GM18868 (cell line): Measurements from ENCODE around the gene CD93.

Experiments
- ATAC-seq: cut with Tn5 transposase; IDR thresholded peaks from one replicate; pipeline ENCODE4 v1.9.1; 2021; ENCODE audit warnings: mild to moderate bottlenecking, moderate library complexity; ENCODE audit not compliant: unreplicated experiment

CD93 gene

DNA sequence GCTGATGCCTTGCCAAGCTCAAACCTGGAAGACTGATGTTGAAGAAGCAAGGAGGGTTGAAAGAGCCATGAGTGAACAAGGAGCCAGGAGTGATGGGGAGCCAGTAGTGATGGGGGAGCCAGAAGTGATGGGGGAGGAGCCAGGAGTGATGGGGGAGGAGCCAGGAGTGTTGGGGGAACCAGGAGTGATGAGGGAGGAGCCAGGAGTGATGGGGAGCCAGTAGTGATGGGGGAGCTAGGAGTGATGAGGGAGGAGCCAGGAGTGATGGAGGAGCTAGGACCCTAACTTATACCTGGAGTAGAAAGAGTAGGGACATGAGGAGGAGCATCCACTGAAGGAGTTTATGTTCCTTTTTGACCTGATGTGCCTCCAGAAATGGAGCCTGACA is 14.6 kb upstream of the CD93 start:
- no peak for ATAC-seq

DNA sequence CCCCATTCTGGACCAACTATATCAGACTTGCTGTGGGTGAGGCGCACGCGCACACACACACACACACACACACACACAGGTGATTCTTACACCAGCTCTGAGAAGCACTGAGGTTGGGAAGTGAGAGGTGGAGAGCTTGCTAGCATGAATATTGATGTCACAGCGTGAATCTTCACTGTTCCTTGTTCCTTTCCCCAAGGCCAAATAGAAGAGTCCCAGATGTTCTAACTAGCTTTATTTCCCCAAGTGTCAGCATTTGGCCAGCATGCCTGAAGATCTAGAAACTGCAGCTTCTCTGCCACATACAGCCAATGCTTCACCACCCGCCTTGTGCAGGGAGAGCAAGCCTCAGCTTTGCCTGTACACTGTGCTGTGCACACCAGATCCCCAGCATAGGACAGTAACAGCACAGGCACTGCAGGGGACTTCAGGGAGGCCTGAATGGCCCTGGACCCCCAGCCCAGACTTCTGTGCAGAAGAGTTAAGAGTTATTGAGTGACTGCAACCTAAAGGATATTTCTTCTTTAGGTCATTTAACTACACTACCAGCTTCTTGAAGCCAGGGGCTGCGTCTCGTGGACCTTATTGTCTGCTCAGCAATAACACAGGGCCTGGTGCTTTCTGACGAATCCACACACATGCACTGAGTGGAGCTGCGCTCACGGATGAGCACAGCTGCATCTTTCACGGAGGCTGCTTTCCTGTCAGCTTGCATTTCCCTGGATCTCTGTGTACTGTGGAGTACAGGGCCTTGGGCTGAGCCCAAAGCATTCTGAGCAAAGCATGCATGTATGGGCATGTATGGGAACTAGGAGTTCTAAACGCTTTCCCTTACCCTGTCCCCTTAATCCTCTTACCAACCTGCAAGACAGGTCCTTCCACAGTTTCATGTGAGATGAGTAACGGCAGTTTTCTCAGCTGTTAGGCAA is 13.9 kb upstream of the CD93 start:
- no peak for ATAC-seq

DNA sequence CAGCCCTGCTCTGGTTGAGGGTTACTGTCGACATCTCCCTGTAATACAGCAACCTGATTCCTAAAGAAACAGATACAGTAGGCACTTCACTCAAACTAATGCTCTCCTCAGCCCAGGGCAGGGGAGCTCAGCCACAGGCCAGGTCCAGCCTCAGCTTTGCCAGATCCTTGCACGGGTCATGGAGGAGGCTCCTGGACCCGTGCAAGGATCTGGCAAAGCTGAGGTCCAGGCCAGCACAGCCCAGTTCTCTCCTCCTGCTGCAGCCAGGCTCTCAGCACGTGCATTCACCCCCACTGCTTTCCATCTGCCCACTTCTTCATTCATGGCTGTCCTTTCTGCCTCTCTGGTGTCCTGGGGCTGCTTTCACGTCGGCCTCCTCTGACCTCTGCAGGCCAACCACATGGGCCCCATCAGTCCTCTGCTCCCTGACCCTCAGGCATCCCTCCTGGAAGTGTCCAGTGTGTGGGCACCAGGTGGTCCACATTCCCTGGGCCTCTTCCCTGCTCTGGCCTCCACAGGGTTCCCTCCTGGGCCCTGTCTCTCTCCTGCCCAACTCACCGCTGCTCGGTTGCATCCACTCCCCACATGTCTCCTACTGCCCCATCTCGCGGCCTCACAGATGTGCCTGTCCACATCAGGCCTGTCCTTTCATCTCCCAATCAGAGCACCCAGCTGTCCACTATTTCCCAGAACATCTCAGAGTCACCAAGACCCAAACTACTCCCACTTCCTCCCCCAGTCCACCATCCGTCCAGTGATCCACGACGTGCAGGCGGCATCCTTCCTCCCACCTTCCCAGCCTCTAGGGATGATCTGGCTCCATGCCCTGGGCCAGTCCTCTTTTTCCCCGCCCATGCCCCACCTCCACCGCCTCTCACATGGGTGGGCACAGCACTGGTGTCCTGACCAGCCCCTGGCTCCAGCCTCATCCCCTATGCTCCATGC is 11.8 kb upstream of the CD93 start:
- ATAC-seq = no peak

DNA sequence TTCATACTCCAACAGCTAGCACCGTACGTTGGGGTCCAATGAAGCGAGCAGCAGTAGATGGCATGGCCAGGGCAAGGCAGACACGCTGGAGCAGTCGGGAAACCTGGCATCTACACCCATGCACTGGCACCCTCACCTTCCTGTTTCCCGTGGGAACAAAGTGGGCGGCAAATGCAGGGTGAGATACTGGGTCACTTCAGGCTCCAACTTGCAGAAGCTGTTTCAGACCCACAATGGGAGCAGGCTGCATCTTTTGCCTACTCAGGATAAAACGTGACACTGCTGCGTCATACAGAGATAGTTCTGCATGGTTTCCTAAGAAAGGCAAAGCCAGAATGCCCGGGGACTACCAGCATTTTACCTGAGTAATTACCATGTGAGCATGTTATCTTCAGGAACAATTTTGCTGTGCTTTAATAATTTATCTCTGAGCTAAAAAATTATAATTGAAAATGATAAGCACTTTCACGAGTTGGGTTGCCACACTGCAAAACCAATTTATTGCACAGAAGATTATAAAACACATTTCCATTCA is 10.9 kb upstream of the CD93 start:
- ATAC-seq = no peak

DNA sequence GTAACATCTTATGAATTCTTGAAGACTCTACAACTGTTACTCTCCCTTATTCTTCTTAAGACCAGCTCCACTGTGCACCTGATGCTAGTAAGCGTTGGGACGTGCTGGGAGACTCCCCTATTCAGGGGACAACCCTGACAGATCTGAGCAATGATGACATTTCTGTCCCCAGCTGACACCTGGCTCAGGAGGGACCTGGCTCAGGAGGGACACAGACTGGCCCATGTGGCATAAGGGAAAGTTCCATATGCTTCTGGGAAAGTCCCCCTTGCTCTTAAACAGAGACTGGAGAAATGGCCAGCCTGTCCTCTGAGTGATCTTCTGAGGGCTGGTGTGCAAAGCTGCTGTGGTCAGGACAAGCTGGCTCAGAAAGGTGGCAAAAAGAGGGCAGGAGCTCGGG is 10.0 kb upstream of the CD93 start:
- ATAC-seq = no peak

DNA sequence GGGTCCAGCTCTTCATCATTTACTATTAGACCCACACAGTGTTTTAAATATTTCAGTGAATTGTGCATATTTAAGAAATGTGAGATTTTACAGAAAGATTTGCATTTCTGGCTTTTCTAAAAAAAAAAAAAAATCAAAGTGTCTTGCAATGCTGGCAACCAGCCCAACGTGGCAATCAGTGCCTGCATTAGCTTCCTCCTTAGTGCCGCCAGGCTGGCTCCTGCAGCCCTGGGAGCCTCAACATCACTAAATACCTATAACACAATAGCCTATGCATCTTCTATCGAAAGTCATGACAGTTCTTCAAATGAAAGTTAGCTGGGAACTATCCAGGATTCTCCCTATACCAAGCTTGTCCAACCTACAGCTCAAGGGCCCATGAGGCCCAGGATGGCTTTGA is 9.4 kb upstream of the CD93 start:
- ATAC-seq = no peak

DNA sequence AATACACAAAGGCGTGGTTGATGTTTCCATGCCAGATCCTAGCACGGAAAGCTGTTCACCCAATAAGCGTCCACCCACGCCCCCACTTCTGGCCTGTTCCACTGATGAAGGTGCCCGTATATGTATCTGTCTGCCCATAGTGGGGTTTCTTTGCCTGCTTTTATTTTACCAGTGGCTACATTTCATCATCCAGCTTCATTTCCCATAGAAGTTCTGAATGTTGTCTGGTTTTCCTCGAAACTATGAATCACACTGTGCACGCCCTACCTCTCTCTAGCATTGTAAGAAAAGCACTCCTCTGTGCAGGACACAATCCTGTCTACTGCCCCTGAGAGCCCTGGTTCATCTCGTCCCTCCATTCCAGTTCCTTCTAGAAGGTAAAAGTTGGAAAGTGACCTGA is 8.8 kb upstream of the CD93 start:
- ATAC-seq = no peak

DNA sequence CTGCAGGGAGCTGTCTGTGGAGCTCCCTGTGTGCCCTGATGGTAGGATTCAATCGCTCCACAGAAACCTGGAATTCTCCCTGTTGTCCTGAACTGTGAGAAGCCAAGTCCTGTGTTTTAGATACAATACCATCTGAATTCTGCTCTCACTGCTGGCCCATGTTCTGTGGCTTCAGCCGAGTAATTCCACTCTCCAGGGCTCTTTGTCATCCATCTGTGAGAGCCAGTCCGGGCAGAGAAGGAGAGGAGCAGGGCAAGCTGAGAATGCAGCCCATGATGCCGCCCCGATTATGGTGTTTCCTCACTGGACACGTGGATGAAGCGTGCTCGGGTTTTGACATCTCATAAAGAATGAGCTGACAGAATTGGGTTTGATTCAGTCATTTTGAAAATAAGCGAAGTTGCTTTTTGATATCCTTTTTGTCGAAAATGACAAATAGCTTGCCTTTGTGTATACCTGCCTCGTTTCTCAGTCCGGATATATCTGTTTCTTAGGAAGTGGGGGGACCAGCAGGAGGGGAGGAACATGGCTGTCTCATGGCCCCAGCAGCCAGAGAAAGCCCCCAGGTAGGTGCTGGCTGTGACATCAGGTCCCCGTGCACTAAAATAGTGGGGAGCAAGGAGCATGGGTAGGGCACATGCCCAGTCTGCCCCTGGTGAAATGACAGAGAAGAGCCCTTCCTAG is 8.2 kb upstream of the CD93 start:
- no peak for ATAC-seq

DNA sequence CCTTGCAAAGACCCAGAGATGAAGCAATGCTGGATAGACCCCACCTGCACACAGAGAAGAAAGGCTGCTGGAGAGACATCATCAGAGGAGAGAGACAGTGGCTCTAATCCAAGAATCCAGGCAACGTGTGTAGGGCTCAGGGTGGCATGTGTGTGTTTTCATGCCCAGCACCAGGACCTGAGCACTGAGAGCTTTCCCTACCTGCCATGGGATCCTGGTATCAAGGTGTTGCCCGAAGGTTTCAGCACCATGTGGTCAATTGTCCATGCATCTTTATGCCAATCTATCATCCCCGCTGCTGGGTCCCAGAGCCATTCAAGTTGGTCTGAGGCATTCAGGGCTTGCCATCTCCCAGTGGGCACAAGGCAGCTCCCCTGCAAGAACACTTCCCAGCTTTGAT is 7.5 kb upstream of the CD93 start:
- ATAC-seq = no peak

DNA sequence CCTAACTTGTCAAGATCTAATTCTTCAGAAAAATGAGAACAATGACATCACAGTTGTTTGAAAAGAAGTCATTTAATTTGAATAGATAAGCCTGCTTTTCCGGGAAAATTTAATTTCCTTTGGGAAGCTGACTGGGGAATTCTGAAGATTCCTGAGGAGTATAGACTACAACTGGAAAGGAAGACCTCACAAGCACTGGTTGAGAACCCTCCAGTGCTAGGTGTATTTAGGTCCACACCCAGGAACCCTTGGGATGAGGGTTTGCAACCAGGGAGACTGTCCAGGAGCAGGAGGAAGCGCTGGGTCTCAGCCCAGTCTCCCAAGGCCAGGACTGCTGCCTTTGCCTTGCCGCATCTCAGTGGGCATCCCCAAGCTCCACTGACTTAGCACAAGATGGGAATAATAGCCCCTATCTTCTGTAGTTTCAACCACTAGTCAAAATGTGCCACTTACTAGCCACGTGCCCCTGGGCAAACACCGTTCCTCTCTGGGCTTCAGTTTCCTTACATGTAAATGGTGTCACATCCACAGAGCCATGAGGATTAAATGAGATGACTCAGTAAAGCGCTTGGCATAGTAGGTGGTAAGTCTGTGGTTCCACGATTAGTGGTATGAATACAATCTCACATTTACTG is 6.9 kb upstream of the CD93 start:
- peak; percentile 37 for ATAC-seq

DNA sequence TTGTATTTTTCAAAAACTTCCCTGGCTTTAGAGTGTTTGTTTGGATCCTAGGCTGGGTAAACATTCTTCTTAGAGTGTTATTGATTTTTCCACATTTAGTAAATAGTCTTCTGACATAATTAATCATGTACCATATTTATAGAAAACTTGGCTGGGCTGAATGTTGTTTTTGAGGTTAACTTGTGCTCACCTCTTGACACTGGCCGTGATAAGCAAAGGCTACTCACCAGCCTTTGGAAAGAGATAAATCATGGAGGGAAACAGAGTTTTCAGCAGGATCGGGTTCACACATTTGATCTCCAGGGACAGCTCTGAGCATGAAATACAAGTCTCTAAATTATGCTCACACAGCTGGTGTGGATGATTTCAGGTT is 6.2 kb upstream of the CD93 start:
- ATAC-seq = no peak

DNA sequence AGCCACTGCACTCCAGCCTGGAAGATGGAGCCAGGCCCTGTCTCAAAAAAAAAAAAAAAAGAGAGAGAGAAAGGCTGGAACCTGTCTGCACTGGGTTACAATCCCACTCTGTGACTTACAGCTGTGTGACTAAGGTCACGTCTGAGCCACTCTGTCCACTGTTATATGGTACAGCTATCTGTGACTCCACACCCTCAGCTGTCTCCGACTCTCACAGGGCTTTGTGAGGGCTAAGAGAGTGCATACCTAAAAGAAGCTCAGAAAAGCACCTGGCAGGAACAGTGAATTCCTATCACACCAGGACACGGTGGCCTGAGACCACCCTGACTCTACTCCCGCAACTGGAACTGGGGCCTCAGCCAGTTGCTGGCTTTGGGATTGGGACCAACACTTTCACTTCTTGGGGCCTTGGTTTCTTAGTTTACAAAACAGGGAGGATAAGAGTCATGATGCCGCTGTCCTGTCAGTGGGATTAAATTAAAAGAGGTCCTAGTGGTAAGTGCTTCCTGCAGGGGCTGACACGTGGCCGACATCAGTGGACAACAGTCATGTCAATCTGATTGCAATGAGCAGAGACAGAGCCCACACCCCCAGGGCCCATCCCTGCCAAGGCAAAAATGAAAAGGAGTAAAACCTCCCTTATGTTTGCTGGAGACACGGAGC is 5.7 kb upstream of the CD93 start:
- no peak for ATAC-seq

DNA sequence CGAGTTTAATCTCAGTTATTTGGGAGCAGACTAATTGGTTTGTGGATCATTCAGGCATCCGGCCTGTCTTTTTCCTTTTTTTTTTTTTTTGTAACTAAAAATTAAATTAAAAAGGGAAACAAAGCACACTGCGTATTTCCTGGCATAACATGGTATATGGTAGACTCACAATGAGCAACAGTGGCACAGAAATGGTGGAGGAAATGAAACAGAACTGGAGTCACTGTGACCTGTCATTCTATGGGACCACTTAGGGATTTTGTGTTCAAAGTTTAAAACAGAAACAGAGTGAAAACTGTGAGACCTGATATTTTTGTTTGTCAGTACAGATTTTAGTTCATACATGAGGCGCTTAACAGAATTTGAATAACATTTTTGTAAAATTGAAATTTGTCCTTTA is 4.8 kb upstream of the CD93 start:
- ATAC-seq = no peak

DNA sequence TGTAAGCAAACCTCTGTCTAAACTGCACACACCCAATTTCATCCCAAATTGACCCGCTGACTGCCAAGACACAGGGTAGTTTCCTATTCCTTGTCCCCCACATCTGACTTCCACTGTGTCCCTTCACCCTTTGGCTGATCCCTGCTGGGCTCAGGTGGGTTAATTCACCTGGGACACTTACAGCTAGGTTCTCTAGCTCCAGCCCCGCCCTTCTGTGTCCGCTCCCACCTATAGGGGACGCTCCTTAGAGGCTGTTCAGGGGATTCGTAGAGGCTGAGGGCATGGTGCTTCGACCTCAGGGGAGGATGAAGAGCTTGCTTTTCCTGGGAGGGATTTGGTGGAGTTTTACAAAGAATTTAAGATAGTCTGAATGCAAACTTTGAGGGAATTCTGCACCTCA is 4.0 kb upstream of the CD93 start:
- ATAC-seq = no peak

DNA sequence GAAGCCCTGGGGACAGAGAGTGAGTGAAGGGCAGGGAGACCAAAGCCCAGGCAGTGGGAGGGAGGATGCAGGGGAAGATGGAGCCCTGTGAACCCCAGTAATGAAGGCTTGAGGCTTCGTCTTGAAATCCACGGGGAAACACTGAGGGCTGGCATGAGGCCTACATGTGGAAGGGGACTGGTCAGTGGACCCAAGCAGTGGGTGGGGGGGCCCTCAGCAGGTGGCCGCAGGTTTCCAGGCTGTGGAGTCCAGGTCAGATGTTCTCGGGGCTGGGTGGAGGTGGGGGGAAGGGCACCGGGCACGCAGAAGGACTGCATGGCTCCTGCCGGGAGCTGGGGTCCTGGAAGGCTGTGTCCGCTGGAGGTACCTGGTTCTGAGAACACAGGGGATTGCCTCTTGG is 2.7 kb upstream of the CD93 start:
- no peak for ATAC-seq

DNA sequence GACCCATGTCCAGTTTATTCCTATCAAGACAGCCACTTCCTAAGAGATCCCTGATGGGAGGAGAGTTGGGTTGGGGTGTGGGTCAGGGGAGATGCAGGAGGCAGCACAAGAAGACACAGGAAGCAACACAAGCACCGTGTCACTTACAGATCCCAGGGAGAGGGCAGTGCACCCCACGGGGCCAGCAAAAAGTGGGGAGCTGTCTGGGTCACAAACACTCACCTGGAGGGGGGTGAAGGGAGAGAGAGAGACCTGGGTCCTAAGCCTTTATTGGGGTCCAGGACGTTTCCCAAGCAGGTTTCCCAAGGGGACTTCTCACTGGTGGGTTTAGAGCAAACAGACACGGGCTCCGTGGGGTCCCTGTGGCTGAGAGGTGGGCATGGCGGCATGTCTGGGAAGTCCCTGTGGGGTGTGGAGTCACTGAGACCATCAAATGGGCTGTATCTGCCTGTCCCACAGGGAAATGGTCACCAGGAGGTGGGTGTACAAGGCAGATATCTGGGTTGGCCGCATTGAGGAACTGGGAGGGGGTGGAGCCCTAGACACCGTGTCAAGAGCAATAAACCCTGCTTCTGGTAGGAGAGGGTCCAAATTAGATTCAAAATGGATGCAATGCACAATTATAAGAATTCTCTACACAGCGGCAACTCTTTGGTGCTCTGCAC is 1.6 kb upstream of the CD93 start:
- ATAC-seq = peak; percentile 54

DNA sequence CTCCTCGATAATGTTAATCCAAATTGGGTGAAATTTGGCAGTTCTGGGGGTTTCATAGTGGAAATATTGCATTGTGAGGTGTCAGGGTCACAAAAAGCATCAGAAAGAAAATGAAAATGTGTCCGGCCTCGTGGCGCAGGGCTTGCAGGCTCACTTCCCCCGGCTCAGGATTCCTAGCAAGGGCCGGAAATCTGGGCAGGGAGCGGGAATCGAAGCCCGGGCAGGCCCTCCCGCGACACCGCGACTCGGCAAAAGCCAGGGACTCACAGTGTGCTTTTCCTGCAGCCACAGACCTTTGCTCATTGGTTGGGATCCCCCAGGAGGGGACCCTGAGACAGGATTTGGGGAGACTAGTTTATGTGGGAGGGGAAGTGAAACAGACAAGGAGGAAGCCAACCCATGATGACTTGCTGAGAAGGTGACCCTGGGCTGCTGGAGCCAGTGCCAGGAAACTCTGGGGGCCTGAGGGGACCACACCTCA is 847 bp upstream of the CD93 start:
- ATAC-seq = no peak

DNA sequence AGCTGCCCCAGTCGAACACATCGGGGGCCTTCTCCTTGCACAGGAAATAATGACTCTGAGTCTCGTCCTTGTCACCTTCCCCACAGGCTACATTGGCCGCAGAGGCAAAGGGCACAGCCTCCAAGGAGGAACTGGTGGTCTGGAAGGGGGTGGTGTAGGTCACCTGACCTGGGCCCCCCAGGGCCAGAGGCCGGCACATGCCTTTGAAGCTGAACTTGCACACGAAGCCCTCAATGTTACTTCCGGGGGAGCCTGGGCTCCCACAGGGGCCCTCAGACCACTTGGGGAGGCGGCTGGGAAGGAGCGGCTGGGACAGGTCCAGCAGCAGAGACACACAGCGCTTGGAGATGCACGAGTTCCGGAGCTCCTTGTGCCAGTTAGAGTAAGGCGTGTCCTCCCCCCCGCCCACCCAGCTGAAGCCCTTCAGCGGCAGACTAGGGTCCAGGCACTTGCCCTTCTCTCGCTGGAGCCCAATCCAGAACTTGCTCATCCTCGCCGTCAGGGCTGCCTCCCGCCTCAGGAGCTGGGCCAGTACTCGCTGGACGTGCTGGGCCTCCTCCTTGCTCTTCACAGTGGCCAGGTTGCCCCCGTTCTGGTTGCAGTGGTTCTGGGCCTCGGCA is 578 bp downstream of the CD93 start:
- no peak for ATAC-seq

DNA sequence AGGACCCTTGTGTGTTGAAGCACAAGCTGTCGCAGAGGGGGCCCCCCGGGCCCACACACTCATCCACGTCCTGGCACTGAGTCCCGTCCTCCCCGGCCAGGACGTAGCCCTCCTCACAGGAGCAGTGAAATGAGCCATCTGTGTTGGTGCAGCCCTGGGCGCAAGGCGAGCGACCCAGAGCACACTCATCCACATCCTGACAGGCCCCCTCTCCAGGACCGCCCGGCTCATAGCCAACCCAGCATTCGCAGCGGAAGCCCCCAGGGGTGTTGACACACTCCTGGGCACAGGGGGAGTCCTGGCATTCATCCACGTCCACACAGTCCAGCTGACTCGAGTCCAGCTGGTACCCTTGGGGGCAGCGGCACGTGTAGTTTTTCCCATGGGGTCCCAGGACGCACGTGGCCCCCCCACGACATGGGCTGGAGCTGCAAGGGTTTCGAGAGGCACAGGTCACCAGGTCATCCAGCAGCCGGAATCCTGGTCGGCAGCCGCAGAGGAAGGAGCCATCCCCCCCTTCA is 1.2 kb downstream of the CD93 start:
- no peak for ATAC-seq
